Nephron progenitor cell (in vitro differentiated cells): ENCODE results near the gene FYN.
A peak's percentile ranks its signal among the peaks of the same experiment; 100 is the strongest.

ENCODE experiments used
- DNase-seq: peaks from one replicate; pipeline ENCODE4 v3.0.0; 2021
- H3K27ac Mint-ChIP-seq: 2 replicates; pipeline ENCODE4 v1.8.0; 2021; ENCODE audit warnings: mild to moderate bottlenecking, moderate library complexity, mixed read lengths
- H3K27me3 Mint-ChIP-seq: 2 replicates; pipeline ENCODE4 v1.8.0; 2021; ENCODE audit warnings: mild to moderate bottlenecking, low read depth, mixed read lengths; ENCODE audit not compliant: poor library complexity
- H3K36me3 Mint-ChIP-seq: 2 replicates; pipeline ENCODE4 v1.8.0; 2021; ENCODE audit warnings: low read depth, mixed read lengths
- H3K4me1 Mint-ChIP-seq: 2 replicates; pipeline ENCODE4 v1.8.0; 2021; ENCODE audit warnings: mixed read lengths
- H3K4me3 Mint-ChIP-seq: 2 replicates; pipeline ENCODE4 v1.8.0; 2021; ENCODE audit warnings: mild to moderate bottlenecking, moderate library complexity, mixed read lengths
- H3K9me3 Mint-ChIP-seq: 2 replicates; pipeline ENCODE4 v1.8.0; 2021; ENCODE audit warnings: mild to moderate bottlenecking, moderate library complexity, mixed read lengths
- CTCF ChIP-seq: fragments of 200-600 bp; sonication (generic); IDR thresholded peaks from 2 replicates; pipeline ENCODE4 v1.5.0; 2021; ENCODE audit warnings: antibody characterized with exemption

FYN gene

DNA sequence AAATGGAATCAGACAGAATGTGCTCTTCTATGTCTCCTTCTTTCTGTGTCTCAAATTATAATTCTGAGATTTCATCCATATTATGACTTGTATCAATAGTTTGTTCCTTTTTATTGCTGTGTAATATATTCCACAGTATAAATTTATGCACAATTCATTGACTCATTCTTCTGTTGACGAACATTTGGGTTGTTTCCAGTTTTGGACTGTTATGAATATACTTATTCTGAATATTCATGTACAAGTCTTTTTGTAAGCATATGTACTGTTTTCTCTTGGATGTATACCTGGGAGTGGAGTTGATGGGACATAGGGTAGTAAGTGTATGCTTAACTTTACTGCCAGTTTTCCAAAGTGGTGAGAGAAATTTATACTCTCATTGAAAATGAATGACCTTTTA, 239.4 kb downstream of the FYN start:
- H3K27ac Mint-ChIP-seq = no peak overlapping the region
- H3K36me3 Mint-ChIP-seq = no peaks in the 10 kb centered on the region
- peaks cover 14% of the 10 kb centered on the region for H3K9me3 Mint-ChIP-seq
- DNase-seq = no peak
- TF ChIP-seq CTCF = no peak
- peaks cover 5% of the 10 kb centered on the region for H3K27me3 Mint-ChIP-seq
- no peak overlapping the region for H3K4me3 Mint-ChIP-seq
- peaks cover 35% of the 10 kb centered on the region for H3K4me1 Mint-ChIP-seq

GRCh38 chr6:111632468-111633247, 240.6 kb downstream of the FYN start:
- peaks cover 17% of the 10 kb centered on the region for H3K9me3 Mint-ChIP-seq

DNA sequence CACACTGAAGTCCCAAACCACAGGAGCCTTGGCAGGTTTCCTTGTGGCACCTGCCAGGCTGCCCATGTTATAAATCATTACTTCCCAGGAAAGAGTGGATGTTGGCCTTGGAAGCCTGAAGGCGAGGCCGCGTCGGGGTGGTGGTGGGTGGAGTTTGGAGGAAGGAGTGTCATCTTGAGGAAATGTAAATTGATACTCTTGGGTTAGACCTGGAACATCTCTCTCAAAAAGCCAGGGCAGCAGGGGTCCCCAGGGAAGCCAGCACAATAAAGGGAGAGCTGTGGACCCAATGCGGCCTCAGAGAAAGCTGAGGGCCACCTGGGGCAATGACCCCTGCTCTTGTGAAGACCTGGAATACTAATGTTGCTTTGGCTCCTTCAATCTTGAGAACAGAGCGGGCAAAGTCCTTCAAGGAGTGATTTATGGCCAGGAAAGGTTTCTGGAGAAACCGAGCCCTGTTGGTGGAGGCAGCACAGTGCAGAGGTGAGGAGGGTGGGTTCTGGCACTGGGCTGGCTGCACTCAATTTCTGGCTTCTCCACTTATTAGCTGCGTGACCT, 241.3 kb downstream of the FYN start:
- no peaks in the 10 kb centered on the region for H3K36me3 Mint-ChIP-seq

More at GRCh38 chr6:111632468-111633247, 240.6 kb downstream of the FYN start:
- H3K27me3 Mint-ChIP-seq = peaks cover 5% of the 10 kb centered on the region
- H3K4me3 Mint-ChIP-seq = no peak overlapping the region
- no peak for TF ChIP-seq CTCF
- H3K4me1 Mint-ChIP-seq = peaks cover 35% of the 10 kb centered on the region
- H3K27ac Mint-ChIP-seq = no peak overlapping the region
- no peak for DNase-seq
- no peaks in the 10 kb centered on the region for H3K36me3 Mint-ChIP-seq

DNA sequence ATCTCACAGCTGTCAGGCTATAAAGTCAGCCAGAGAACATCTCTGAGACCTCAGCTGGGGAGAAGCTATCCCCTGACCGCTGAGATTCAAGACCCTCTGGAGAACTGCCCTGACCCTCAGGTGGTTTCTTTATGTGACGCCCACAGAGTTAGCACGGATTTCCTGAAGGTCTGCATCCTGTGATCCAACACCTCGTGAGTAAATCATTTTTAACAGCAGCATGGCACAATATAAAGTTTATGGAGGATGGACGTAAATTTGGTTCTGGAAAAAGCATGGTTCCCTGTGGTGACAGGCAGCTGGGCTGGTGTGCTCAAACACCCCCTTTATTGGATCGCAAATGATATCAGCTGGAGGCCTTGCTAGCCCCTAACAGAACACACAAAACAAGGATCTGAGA, 242.2 kb downstream of the FYN start:
- Mint-ChIP-seq H3K4me1 (peaks cover 43% of the 10 kb centered on the region), H3K4me3 (peak overlapping the region; percentile 30), H3K27ac (peak overlapping the region; percentile 91), H3K9me3 (peaks cover 9% of the 10 kb centered on the region), H3K36me3 (no peaks in the 10 kb centered on the region), H3K27me3 (peaks cover 8% of the 10 kb centered on the region)
- no peak for DNase-seq
- TF ChIP-seq CTCF = no peak

More for the DNA sequence above, 241.3 kb downstream of the FYN start:
- peaks cover 35% of the 10 kb centered on the region for H3K4me1 Mint-ChIP-seq
- TF ChIP-seq CTCF = no peak
- peak overlapping the region; percentile 81 for H3K27ac Mint-ChIP-seq
- H3K4me3 Mint-ChIP-seq = peak overlapping the region; percentile 26
- peaks cover 6% of the 10 kb centered on the region for H3K27me3 Mint-ChIP-seq
- DNase-seq = peak; percentile 54
- H3K9me3 Mint-ChIP-seq = peaks cover 17% of the 10 kb centered on the region

GRCh38 chr6:111628142-111628850, 245.0 kb downstream of the FYN start:
- Mint-ChIP-seq H3K27ac (no peak overlapping the region), H3K4me1 (peaks cover 50% of the 10 kb centered on the region), H3K9me3 (peaks cover 9% of the 10 kb centered on the region), H3K27me3 (peaks cover 8% of the 10 kb centered on the region), H3K4me3 (no peak overlapping the region), H3K36me3 (no peaks in the 10 kb centered on the region)
- no peak for DNase-seq
- no peak for TF ChIP-seq CTCF
